Measurements from ENCODE around the gene MCM3AP.

DNA sequence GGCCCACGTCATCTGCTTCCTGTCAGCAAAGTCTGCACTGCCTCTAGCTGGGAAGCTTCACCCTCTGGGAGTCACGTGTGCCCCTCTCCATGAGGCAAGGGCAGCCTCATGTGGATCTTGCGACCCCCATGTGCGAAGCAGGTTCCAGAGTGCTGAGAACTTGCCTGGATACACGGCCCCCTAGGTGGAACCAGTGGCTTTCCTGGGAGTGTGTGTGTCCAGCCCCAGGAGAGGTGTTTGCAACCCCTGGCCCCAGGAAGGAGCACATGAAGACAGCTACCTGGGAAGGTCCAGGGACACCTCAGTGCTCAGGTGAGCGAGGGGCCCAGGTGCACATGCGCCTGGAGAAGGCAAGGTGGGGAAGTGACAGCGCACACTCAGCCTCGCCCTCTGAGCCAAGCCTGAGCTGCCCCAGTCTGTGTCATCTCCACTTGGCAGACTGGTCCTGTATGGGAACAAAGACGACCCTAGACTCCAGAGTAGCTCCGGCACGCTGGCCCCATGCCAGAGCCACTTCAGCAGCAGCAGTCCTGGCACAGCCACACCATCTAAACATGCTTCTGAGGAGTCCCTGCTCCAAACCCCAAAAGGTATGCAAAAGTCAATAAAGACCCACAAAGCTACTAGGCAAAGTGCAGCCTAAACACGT, 65.7 kb downstream of the MCM3AP start:
- TF ChIP-seq CTCF (conservative IDR thresholded peaks at IDR 0.05) (no peak), EZH2 (IDR thresholded peaks at IDR 0.05; ENCODE audit: low read depth) (no peak)
